HG03342 (cell line): ENCODE measurements around the gene SMC2.
A peak's percentile ranks its signal among the peaks of the same experiment; 100 is the strongest.

ENCODE experiments used
- ATAC-seq: cut with Tn5 transposase; IDR thresholded peaks from one replicate; pipeline ENCODE4 v1.9.1; 2021; ENCODE audit warnings: mild to moderate bottlenecking, moderate library complexity; ENCODE audit not compliant: unreplicated experiment

Gene SMC2

DNA sequence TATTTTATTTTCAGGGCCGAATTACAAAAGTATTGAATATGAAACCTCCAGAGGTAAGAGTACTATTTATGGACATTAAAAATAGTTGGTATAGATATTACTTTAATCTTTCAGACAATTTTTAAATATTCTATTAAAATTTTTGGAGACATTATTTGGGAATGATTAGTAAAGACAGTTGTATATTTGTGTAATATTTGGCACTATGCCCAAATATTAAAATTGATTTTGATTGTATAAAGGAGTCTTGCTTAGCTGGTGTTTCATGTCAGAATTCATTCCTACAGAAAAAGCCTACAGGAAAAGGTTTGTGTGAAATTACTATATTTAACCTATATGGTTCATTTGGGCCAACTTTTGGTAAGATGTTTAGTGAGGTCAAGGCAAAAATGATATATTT lies 5.5 kb downstream of the SMC2 start:
- no peak for ATAC-seq

DNA sequence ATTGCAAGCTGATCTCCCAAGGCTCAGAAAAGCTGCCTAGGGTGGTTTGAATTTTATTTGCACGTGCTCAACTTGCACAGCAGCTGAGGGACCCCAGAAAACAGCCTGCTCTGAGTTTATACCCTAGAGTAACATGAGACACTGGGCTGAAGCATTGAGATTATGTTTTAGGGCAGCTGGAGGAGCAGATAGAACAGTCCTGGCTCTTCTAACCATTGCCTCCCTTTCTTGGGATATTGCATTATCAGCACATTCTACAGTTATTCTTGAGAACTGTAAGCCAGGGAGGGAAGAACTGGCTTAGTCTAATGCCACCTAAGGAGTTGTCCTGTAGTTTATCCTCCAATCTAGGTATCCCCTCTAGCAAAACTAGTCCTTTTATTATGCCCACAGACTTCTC lies 10.3 kb downstream of the SMC2 start:
- ATAC-seq = no peak

- no peak for ATAC-seq
These were observed 13.7 kb downstream of the SMC2 start for GRCh38 chr9:104107799-104108198.

- ATAC-seq = no peak
These were observed 14.2 kb downstream of the SMC2 start for GRCh38 chr9:104108315-104108714.

- no peak for ATAC-seq
These were observed 16.4 kb downstream of the SMC2 start for GRCh38 chr9:104110509-104110908.

- no peak for ATAC-seq
These were observed 24.8 kb downstream of the SMC2 start for GRCh38 chr9:104118916-104119315.

- no peak for ATAC-seq
These were observed 26.9 kb downstream of the SMC2 start for GRCh38 chr9:104121022-104121421.

DNA sequence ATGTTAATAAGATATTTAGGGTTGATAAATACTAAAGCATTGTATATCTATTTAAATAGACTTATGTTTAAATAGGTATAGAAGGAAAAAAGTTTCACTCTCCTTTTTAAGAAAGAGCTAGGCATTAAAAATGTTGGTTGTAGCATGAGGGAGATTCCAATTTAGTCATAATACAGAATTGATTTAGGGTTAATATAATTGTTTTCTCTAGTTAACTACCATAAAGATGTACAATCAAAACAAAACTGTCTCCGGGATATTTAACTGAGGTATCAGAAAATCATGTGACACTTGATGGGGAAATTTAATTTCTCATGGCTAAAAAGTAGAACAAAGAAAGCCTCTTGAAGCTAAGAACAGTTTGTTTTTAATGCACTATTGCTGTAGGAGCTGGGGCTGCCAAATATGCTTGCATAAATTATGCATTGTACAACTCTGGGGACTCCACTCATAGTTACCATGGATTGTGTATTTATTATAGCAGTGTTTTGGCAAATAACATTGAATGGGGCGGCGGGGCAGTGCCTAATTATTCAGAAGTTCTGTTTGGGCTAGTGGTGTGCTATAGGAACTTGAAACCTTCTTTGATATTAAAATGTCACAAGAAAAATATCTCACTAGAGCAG lies 44.2 kb downstream of the SMC2 start:
- ATAC-seq = no peak

DNA sequence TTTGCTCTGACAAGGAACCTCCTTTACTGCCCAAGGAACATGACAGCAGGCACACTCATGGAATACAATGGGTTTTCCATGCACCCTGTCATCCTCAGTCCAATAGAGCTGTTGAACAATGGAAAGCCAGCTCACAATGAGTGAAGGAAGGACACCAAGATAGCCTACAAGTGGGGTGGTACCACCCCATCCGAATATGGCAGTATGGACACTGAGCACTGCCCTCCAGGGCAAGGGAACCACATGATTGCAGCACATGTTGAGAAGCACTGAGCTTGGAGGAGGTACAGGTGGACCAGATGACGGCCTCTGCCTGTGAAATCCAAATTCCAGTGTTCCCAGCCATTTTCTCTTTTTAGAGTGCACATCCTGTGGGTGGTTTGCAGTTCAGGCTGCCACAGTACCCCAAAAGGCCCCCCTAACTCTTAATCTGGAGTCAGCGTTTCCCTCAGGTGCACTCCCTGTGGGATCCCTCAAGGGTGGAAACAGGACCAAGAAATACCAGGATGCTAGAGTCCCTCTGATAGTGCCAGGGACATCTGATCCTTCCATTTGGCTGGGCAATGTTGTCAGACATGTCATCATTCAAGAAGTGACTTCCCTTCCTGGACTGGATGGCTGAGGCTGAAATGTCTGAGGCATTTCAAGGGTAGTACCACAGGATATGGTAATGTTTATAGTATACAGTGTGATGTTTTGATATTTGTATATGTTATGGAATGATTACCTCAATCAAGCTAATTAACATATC lies 48.9 kb downstream of the SMC2 start:
- no peak for ATAC-seq

- no peak for ATAC-seq
These were observed 49.4 kb downstream of the SMC2 start for GRCh38 chr9:104143550-104143910.

- ATAC-seq = no peak
These were observed 50.2 kb downstream of the SMC2 start for GRCh38 chr9:104144336-104144735.

- no peak for ATAC-seq
These were observed 79.0 kb downstream of the SMC2 start for GRCh38 chr9:104173067-104173466.

DNA sequence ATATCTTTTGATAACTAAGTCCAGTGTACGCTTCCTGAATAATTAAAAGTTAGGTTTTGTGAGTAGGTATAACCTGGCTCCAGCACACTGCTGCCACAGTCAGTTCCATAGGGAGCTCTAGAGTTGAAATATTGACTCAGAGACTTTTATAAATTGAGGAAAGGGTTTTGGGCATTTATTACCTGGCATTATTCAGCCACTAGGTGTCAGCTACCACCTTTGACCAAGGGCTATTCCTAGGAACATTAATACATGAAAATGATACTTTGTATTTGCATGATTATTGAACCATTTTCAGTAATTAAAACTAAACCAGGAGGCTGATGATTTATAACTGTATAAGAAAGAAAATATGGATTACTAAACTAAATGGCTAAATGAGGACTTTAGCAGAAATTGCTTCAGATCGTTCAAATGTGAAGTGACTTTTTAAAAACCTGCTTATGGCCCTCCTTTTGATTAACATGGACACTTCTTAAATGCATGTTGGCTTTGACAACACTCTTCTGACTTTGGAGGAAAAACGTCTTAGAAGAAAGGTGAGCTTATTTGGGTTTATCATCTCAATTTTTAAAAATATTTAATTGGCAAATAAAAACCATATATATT lies 83.0 kb downstream of the SMC2 start:
- peak; percentile 44 for ATAC-seq

DNA sequence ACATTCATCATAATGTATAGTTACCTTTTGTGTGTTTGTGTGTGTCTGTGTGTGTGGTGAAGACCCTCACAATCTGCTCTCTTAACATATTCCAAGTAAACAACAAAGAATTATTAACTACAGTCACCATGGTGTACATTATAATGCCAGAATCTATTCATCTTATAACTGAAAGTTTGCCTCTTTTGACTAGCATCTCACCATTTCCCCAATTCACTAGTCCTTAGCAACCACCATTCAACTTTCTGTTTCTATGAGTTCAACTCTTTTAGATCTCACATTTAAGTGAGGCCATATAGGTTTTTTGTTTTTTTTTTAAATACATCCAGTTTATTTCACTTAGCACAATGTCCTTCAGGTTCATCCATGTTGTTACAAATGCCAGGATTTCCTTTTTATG lies 83.6 kb downstream of the SMC2 start:
- ATAC-seq = peak; percentile 88
